ENCODE data around the gene NF2.

Gene NF2

GRCh38 chr22:29702931-29703501 lies 99.6 kb downstream of the NF2 start:
- H3K4me3 ChIP-seq (ENCODE audit: low read depth, low read length): no peak overlapping the region
- TF ChIP-seq CTCF (IDR thresholded peaks at IDR 0.05; ENCODE audit: low read depth, low read length): no peak

- H3K4me3 ChIP-seq (ENCODE audit: low read depth, low read length): no peak overlapping the region
- TF ChIP-seq CTCF (IDR thresholded peaks at IDR 0.05; ENCODE audit: low read depth, low read length): no peak
Measured at GRCh38 chr22:29703569-29704195, 100.2 kb downstream of the NF2 start.

GRCh38 chr22:29704528-29705285 lies 101.3 kb downstream of the NF2 start:
- H3K4me3 ChIP-seq (ENCODE audit: low read depth, low read length): no peak overlapping the region
- 0 out of 2 replicates have a peak, but pooled peaks have one; percentile 22 for TF ChIP-seq CTCF (IDR thresholded peaks at IDR 0.05; ENCODE audit: low read depth, low read length)

DNA sequence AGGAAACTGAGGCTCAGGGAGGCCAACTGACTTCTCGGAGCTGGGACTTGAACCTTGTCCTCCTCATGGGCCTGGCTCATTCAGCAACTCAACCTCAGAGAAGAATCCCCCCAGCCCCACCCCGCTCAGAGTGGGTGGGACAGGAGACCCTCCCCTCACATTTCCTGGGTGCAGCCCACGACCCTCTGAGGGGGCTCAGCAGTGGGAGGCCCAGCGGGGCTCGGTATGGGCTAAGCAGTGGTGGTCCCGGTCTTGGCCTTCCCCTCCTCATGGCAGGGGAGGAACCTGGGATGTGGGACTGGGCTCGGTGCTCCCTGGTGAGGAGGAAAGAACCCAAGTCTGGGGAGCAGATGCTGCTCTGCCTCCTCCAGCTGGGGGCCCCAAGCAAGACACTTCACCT lies 102.2 kb downstream of the NF2 start:
- no peak for TF ChIP-seq CTCF (IDR thresholded peaks at IDR 0.05; ENCODE audit: low read depth, low read length)
- no peak overlapping the region for H3K4me3 ChIP-seq (ENCODE audit: low read depth, low read length)

DNA sequence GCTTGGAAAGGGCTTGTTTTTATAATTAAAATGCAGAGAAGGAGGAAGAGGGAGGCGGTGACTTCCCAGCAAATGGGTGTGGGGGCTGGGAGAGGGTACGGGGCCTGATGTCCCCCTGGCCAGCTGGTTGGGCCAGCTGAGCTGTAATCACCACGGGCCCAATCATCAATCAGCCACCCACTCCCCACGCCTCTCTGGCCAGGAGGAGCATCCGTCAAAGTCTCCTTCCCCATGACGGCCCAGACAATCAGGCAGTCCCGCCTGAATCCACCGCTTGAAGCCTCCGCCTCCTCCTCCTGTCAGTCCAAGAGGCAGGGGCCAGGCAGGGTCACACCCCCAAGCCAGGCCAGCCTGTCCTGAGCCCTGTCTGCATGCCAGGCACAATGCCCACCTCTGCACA lies 103.1 kb downstream of the NF2 start:
- no peak overlapping the region for H3K4me3 ChIP-seq (ENCODE audit: low read depth, low read length)
- no peak for TF ChIP-seq CTCF (IDR thresholded peaks at IDR 0.05; ENCODE audit: low read depth, low read length)

GRCh38 chr22:29707010-29707409 lies 103.6 kb downstream of the NF2 start:
- no peak for TF ChIP-seq CTCF (IDR thresholded peaks at IDR 0.05; ENCODE audit: low read depth, low read length)
- no peak overlapping the region for H3K4me3 ChIP-seq (ENCODE audit: low read depth, low read length)

GRCh38 chr22:29707471-29707870 lies 104.0 kb downstream of the NF2 start:
- TF ChIP-seq CTCF (IDR thresholded peaks at IDR 0.05; ENCODE audit: low read depth, low read length): no peak
- no peak overlapping the region for H3K4me3 ChIP-seq (ENCODE audit: low read depth, low read length)

All from WI38 (cell line).